COLO668 (cell line): ENCODE data around the gene RNF225.
"Not testable (repeated sequence)": the region's sequence is repeated elsewhere in the genome, so short reads cannot be mapped to it uniquely, and the experiment has no call there.

Experiments used
- DNase-seq: peaks from one replicate; lab custom pipeline; 2025; ENCODE audit not compliant: unreplicated experiment; lab: John Stamatoyannopoulos, UW

RNF225 gene

GRCh38 chr19:58386576-58387337 is 8.7 kb upstream of the RNF225 start, which contains the start of gene RPS5:
Gene RPS5 (plus strand): TSS chr19:58387269. CDS start chr19:58388138, 869 bp downstream.
- DNase-seq = peak; percentile 97

GRCh38 chr19:58387338-58388174 is 7.9 kb upstream of the RNF225 start:
- no peak for DNase-seq

- DNase-seq = no peak
These were observed 7.3 kb upstream of the RNF225 start for GRCh38 chr19:58388175-58388526.

GRCh38 chr19:58392945-58393724 is 2.3 kb upstream of the RNF225 start:
- no peak for DNase-seq

GRCh38 chr19:58393725-58394033 is 1.8 kb upstream of the RNF225 start:
- DNase-seq = no peak

GRCh38 chr19:58394821-58395219 is 636 bp upstream of the RNF225 start:
- DNase-seq = no peak

GRCh38 chr19:58395979-58396627 is 647 bp downstream of the RNF225 start:
- DNase-seq = peak; percentile 41

GRCh38 chr19:58396691-58397532 is 1.5 kb downstream of the RNF225 start:
- DNase-seq = no peak

GRCh38 chr19:58397533-58398037 is 2.1 kb downstream of the RNF225 start:
- no peak for DNase-seq

- no peak for DNase-seq
These were observed 2.6 kb downstream of the RNF225 start for GRCh38 chr19:58398087-58398486.

- no peak for DNase-seq
These were observed 3.1 kb downstream of the RNF225 start for GRCh38 chr19:58398545-58398944.

- DNase-seq = no peak
These were observed 4.4 kb downstream of the RNF225 start for GRCh38 chr19:58399903-58400302.

GRCh38 chr19:58400316-58400915 is 5.0 kb downstream of the RNF225 start:
- no peak for DNase-seq

GRCh38 chr19:58400916-58401839 is 5.7 kb downstream of the RNF225 start:
- DNase-seq = peak; percentile 100

GRCh38 chr19:58401840-58402421 is 6.5 kb downstream of the RNF225 start:
- DNase-seq = no peak

GRCh38 chr19:58403920-58404478 is 8.5 kb downstream of the RNF225 start:
- DNase-seq = not testable (repeated sequence)

GRCh38 chr19:58406818-58407657 is 11.6 kb downstream of the RNF225 start:
- no peak for DNase-seq
